A549 (cell line): ENCODE results near the gene ECE1.

ENCODE experiments used
- HDAC2 ChIP-seq: fragments of 200-600 bp; sonication (generic); IDR thresholded peaks from 2 replicates; pipeline ENCODE4 v1.6.1; 2016
- HOXA7 ChIP-seq: fragments of 250-450 bp; sonication (Bioruptor Pico); IDR thresholded peaks from 2 replicates; pipeline ENCODE4 v1.5.0; 2020; ENCODE audit warnings: mild to moderate bottlenecking, moderate library complexity
- SMC3 ChIP-seq: fragments of >200 bp; sonication (Bioruptor Twin); formaldehyde crosslinking; IDR thresholded peaks from 3 replicates; pipeline ENCODE4 v1.6.1; 2018; ENCODE audit warnings: inconsistent platforms
- ZSCAN20 ChIP-seq: fragments of 250-450 bp; sonication (Bioruptor Pico); IDR thresholded peaks from 2 replicates; pipeline ENCODE4 v1.8.0; 2022; ENCODE audit warnings: mild to moderate bottlenecking, moderate library complexity
- TF ChIP-seq, protein P1 (sequence below): fragments of >200 bp; sonication (Bioruptor Twin); formaldehyde crosslinking; IDR thresholded peaks from 3 replicates; pipeline ENCODE4 v1.5.1; 2016

- TF ChIP-seq HDAC2 (no peak), SMC3 (no peak), ZSCAN20 (CRISPR knock-in tag) (no peak), HOXA7 (CRISPR knock-in tag) (no peak)
- TF ChIP-seq, protein P1, sequence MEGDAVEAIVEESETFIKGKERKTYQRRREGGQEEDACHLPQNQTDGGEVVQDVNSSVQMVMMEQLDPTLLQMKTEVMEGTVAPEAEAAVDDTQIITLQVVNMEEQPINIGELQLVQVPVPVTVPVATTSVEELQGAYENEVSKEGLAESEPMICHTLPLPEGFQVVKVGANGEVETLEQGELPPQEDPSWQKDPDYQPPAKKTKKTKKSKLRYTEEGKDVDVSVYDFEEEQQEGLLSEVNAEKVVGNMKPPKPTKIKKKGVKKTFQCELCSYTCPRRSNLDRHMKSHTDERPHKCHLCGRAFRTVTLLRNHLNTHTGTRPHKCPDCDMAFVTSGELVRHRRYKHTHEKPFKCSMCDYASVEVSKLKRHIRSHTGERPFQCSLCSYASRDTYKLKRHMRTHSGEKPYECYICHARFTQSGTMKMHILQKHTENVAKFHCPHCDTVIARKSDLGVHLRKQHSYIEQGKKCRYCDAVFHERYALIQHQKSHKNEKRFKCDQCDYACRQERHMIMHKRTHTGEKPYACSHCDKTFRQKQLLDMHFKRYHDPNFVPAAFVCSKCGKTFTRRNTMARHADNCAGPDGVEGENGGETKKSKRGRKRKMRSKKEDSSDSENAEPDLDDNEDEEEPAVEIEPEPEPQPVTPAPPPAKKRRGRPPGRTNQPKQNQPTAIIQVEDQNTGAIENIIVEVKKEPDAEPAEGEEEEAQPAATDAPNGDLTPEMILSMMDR = no peak
These were observed 9.8 kb downstream of the ECE1 start for GRCh38 chr1:21280482-21280881.
